Measurements from ENCODE around the gene TSKU. TPM values are rescaled to one million over a fixed set of nuclear protein-coding genes. Genes with fewer than 3 reads are reported as not detected.
A peak's percentile ranks its signal among the peaks of the same experiment; 100 is the strongest.

TSKU gene
- total RNA-seq, 4 donors from 2014 or later = 32.0 to 80.7 (median 63.4) TPM

- in situ Hi-C loops (cut with MboI; ENCODE audit: low pct_ligation_motif_present in 1 of 4, low pct_unique_long_range_greater_than_20kb in 1 of 4, low sequenced_read_pairs in 3 of 4) = loop anchor here in 2 of 4 donors (5.0 kb wide), 1 partner anchor 57 kb away; no protein-coding TSS in a partner anchor
- no peaks in the 10 kb centered on the region for H3K27me3 ChIP-seq
- no peak overlapping the region for H3K27ac ChIP-seq
- 87% methylated on average over 12 of the region's 12 CpGs; no CpG with 5 or more reads in 1 of the 2 donors for WGBS, 2 donors (ENCODE audit: low coverage in 1 of 2)
- no peak for DNase-seq
- H3K9me3 ChIP-seq = no peaks in the 10 kb centered on the region
- peaks cover 19 to 38% (median 36%) of the 10 kb centered on the region in 4 donors for H3K4me1 ChIP-seq
- H3K36me3 ChIP-seq = no peaks in the 10 kb centered on the region
- intact Hi-C loops (cut with DNase I; ENCODE audit: low total_unique reads) = no loop called here
- H3K4me3 ChIP-seq = no peak overlapping the region
- TF ChIP-seq POLR2AphosphoS5 (IDR thresholded peaks at IDR 0.05) = no peak
- no peak for TF ChIP-seq CTCF (IDR thresholded peaks at IDR 0.05)
- TF ChIP-seq POLR2A (IDR thresholded peaks at IDR 0.05) = no peak
- no peak for TF ChIP-seq EP300 (IDR thresholded peaks at IDR 0.05; ENCODE audit: low read depth)
These were observed 11.5 kb downstream of the TSKU start for GRCh38 chr11:76794371-76795289.

- Histone ChIP-seq H3K27me3 (no peaks in the 10 kb centered on the region), H3K36me3 (no peaks in the 10 kb centered on the region), H3K27ac (no peak overlapping the region), H3K9me3 (no peaks in the 10 kb centered on the region), H3K4me3 (no peak overlapping the region), H3K4me1 (peaks cover 19 to 35% (median 31%) of the 10 kb centered on the region in 4 donors)
- in situ Hi-C loops (cut with MboI; ENCODE audit: low pct_ligation_motif_present in 1 of 4, low pct_unique_long_range_greater_than_20kb in 1 of 4, low sequenced_read_pairs in 3 of 4) = loop anchor here in 2 of 4 donors (5.0 kb wide), 1 partner anchor 58 kb away; no protein-coding TSS in a partner anchor
- intact Hi-C loops (cut with DNase I; ENCODE audit: low total_unique reads) = no loop called here
- TF ChIP-seq POLR2A (IDR thresholded peaks at IDR 0.05) (no peak), CTCF (IDR thresholded peaks at IDR 0.05) (no peak), POLR2AphosphoS5 (IDR thresholded peaks at IDR 0.05) (no peak), EP300 (IDR thresholded peaks at IDR 0.05; ENCODE audit: low read depth) (no peak)
- WGBS, 2 donors (ENCODE audit: low coverage in 1 of 2) = 89% methylated on average over 21 of the region's 21 CpGs; no CpG with 5 or more reads in 1 of the 2 donors
- DNase-seq = no peak
These were observed 12.3 kb downstream of the TSKU start for GRCh38 chr11:76795290-76795935.

DNA sequence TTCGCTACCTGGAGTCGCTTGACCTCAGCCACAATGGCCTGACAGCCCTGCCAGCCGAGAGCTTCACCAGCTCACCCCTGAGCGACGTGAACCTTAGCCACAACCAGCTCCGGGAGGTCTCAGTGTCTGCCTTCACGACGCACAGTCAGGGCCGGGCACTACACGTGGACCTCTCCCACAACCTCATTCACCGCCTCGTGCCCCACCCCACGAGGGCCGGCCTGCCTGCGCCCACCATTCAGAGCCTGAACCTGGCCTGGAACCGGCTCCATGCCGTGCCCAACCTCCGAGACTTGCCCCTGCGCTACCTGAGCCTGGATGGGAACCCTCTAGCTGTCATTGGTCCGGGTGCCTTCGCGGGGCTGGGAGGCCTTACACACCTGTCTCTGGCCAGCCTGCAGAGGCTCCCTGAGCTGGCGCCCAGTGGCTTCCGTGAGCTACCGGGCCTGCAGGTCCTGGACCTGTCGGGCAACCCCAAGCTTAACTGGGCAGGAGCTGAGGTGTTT, 12.8 kb downstream of the TSKU start:
- Histone ChIP-seq H3K27me3 (no peaks in the 10 kb centered on the region), H3K4me1 (peaks cover 19 to 32% (median 30%) of the 10 kb centered on the region in 4 donors), H3K27ac (peak overlapping the region in 2 of 4 donors; percentile 6 to 48), H3K4me3 (no peak overlapping the region), H3K36me3 (no peaks in the 10 kb centered on the region), H3K9me3 (no peaks in the 10 kb centered on the region)
- intact Hi-C loops (cut with DNase I; ENCODE audit: low total_unique reads) (no loop called here), in situ Hi-C loops (cut with MboI; ENCODE audit: low pct_ligation_motif_present in 1 of 4, low pct_unique_long_range_greater_than_20kb in 1 of 4, low sequenced_read_pairs in 3 of 4) (loop anchor here in 2 of 4 donors (5.0 kb wide), 1 partner anchor 59 kb away; no protein-coding TSS in a partner anchor)
- 92% methylated on average over 25 of the region's 26 CpGs; no CpG with 5 or more reads in 1 of the 2 donors for WGBS, 2 donors (ENCODE audit: low coverage in 1 of 2)
- no peak for DNase-seq
- TF ChIP-seq CTCF (IDR thresholded peaks at IDR 0.05) (no peak), POLR2AphosphoS5 (IDR thresholded peaks at IDR 0.05) (no peak), EP300 (IDR thresholded peaks at IDR 0.05; ENCODE audit: low read depth) (no peak), POLR2A (IDR thresholded peaks at IDR 0.05) (no peak)

Data from transverse colon (tissue), 4 donors.